DMS114 treated with DMSO at 0.1 percent for 48 hours (cell line): ENCODE data around the gene NOX3.

Source experiments
- DNase-seq: peaks from one replicate; lab custom pipeline; 2025; ENCODE audit not compliant: unreplicated experiment; lab: John Stamatoyannopoulos, UW

The NOX3 gene

GRCh38 chr6:155402656-155403304 is 52.9 kb downstream of the NOX3 start:
- no peak for DNase-seq

GRCh38 chr6:155400654-155400965 is 55.0 kb downstream of the NOX3 start:
- no peak for DNase-seq

GRCh38 chr6:155399745-155400653 is 55.6 kb downstream of the NOX3 start:
- no peak for DNase-seq

- no peak for DNase-seq
Measured at GRCh38 chr6:155399062-155399744, 56.4 kb downstream of the NOX3 start.

GRCh38 chr6:155398701-155399061 is 57.0 kb downstream of the NOX3 start:
- no peak for DNase-seq

GRCh38 chr6:155398221-155398620 is 57.4 kb downstream of the NOX3 start:
- no peak for DNase-seq

- no peak for DNase-seq
Measured at GRCh38 chr6:155397172-155397705, 58.4 kb downstream of the NOX3 start.

GRCh38 chr6:155396605-155397004 is 59.0 kb downstream of the NOX3 start:
- DNase-seq: no peak

GRCh38 chr6:155395339-155395738 is 60.3 kb downstream of the NOX3 start:
- DNase-seq: no peak

- DNase-seq: no peak
Measured at GRCh38 chr6:155389130-155389529, 66.5 kb downstream of the NOX3 start.

GRCh38 chr6:155388591-155388990 is 67.0 kb downstream of the NOX3 start:
- no peak for DNase-seq

GRCh38 chr6:155387481-155387880 is 68.2 kb downstream of the NOX3 start:
- no peak for DNase-seq

GRCh38 chr6:155384321-155384952 is 71.2 kb downstream of the NOX3 start:
- DNase-seq: no peak

- no peak for DNase-seq
Measured at GRCh38 chr6:155383913-155384312, 71.7 kb downstream of the NOX3 start.

- no peak for DNase-seq
Measured at GRCh38 chr6:155382338-155382685, 73.3 kb downstream of the NOX3 start.

GRCh38 chr6:155381673-155382337 is 73.8 kb downstream of the NOX3 start:
- no peak for DNase-seq

GRCh38 chr6:155380666-155381332 is 74.8 kb downstream of the NOX3 start:
- no peak for DNase-seq

- DNase-seq: no peak
Measured at GRCh38 chr6:155378724-155379123, 76.9 kb downstream of the NOX3 start.

- DNase-seq: no peak
Measured at GRCh38 chr6:155378276-155378675, 77.4 kb downstream of the NOX3 start.

GRCh38 chr6:155377061-155377460 is 78.6 kb downstream of the NOX3 start:
- no peak for DNase-seq
